ENCODE measurements around the gene RPTOR.

RPTOR gene

GRCh38 chr17:80716986-80717719 lies 172.5 kb downstream of the RPTOR start:
- CTCF ChIA-PET, result interaction anchor here (1.0 to 1.2 kb wide), 2 partner anchors 16 to 68 kb away, joined by 3 read pairs; no protein-coding TSS in a partner anchor
- no peak for TF ChIP-seq CTCF (IDR thresholded peaks at IDR 0.05; ENCODE audit: insufficient read depth, low read length, missing control alignments)
- no peak for DNase-seq (ENCODE audit: low read depth, low spot score)
- POLR2A ChIA-PET, result no interaction called here
- no peak overlapping the region for H3K4me3 ChIP-seq (ENCODE audit: low read depth, low read length)

GRCh38 chr17:80717720-80718083 lies 173.1 kb downstream of the RPTOR start:
- DNase-seq (ENCODE audit: low read depth, low spot score), result no peak
- no peak overlapping the region for H3K4me3 ChIP-seq (ENCODE audit: low read depth, low read length)
- ChIA-PET POLR2A (interaction anchor here (1.0 kb wide), 1 partner anchor 116 kb away, joined by 3 read pairs; no protein-coding TSS in a partner anchor), CTCF (interaction anchor here (1.0 to 1.2 kb wide), 2 partner anchors 16 to 68 kb away, joined by 3 read pairs; no protein-coding TSS in a partner anchor)
- no peak for TF ChIP-seq CTCF (IDR thresholded peaks at IDR 0.05; ENCODE audit: insufficient read depth, low read length, missing control alignments)

GRCh38 chr17:80718428-80718827 lies 173.8 kb downstream of the RPTOR start:
- ChIA-PET CTCF (interaction anchor here (1.0 to 1.2 kb wide), 2 partner anchors 15 to 69 kb away, joined by 3 read pairs; no protein-coding TSS in a partner anchor), POLR2A (interaction anchor here (1.0 kb wide), 1 partner anchor 115 kb away, joined by 3 read pairs; no protein-coding TSS in a partner anchor)
- H3K4me3 ChIP-seq (ENCODE audit: low read depth, low read length), result no peak overlapping the region
- no peak for DNase-seq (ENCODE audit: low read depth, low spot score)
- no peak for TF ChIP-seq CTCF (IDR thresholded peaks at IDR 0.05; ENCODE audit: insufficient read depth, low read length, missing control alignments)

- ChIA-PET POLR2A (no interaction called here), CTCF (interaction anchor here (0.8 kb wide), 1 partner anchor 17 kb away, joined by 3 read pairs; no protein-coding TSS in a partner anchor)
- H3K4me3 ChIP-seq (ENCODE audit: low read depth, low read length), result no peak overlapping the region
- no peak for DNase-seq (ENCODE audit: low read depth, low spot score)
- no peak for TF ChIP-seq CTCF (IDR thresholded peaks at IDR 0.05; ENCODE audit: insufficient read depth, low read length, missing control alignments)
These were observed 174.8 kb downstream of the RPTOR start for GRCh38 chr17:80719449-80719848.

- ChIA-PET CTCF (no interaction called here), POLR2A (no interaction called here)
- DNase-seq (ENCODE audit: low read depth, low spot score), result no peak
- H3K4me3 ChIP-seq (ENCODE audit: low read depth, low read length), result no peak overlapping the region
- TF ChIP-seq CTCF (IDR thresholded peaks at IDR 0.05; ENCODE audit: insufficient read depth, low read length, missing control alignments), result no peak
These were observed 176.3 kb downstream of the RPTOR start for GRCh38 chr17:80720610-80721577.

GRCh38 chr17:80722661-80723060 lies 178.0 kb downstream of the RPTOR start:
- ChIA-PET CTCF (no interaction called here), POLR2A (no interaction called here)
- H3K4me3 ChIP-seq (ENCODE audit: low read depth, low read length), result no peak overlapping the region
- DNase-seq (ENCODE audit: low read depth, low spot score), result no peak
- TF ChIP-seq CTCF (IDR thresholded peaks at IDR 0.05; ENCODE audit: insufficient read depth, low read length, missing control alignments), result no peak
